Tibial nerve (tissue), 3 donors: ENCODE results near the gene CHD2.

Source experiments
- CTCF ChIP-seq, 5 experiments: fragments of 200-600 bp in 3 of 5; fragments of 450-650 bp in 2 of 5; sonication (generic) in 3 of 5; IDR thresholded peaks; one replicate each; pipeline ENCODE4 v1.5.1; 2016 to 2019; ENCODE audit warnings: antibody characterized with exemption in 5 of 5, mild to moderate bottlenecking in 3 of 5, moderate library complexity in 2 of 5
- POLR2A ChIP-seq, 2 donors: fragments of 450-650 bp; IDR thresholded peaks; one replicate each; pipeline ENCODE4 v1.6.1; 2017; ENCODE audit warnings: antibody characterized with exemption in 2 of 2, mild to moderate bottlenecking in 2 of 2, moderate library complexity in 2 of 2

GRCh38 chr15:92861742-92862141 lies 38.4 kb upstream of the CHD2 start:
- TF ChIP-seq CTCF (IDR thresholded peaks at IDR 0.05) (no peak), POLR2A (IDR thresholded peaks at IDR 0.05) (no peak)
